ENCODE data around the gene PLD1. TPM values are rescaled to one million over a fixed set of nuclear protein-coding genes. Genes with fewer than 3 reads are reported as not detected.

Gene PLD1
- total and polyA plus RNA-seq, 10 of the 15 experiments (the other 5 are each of a cell fraction or from before 2014, with no cell fraction given) = 2.9 to 108 (median 3.6) TPM

DNA sequence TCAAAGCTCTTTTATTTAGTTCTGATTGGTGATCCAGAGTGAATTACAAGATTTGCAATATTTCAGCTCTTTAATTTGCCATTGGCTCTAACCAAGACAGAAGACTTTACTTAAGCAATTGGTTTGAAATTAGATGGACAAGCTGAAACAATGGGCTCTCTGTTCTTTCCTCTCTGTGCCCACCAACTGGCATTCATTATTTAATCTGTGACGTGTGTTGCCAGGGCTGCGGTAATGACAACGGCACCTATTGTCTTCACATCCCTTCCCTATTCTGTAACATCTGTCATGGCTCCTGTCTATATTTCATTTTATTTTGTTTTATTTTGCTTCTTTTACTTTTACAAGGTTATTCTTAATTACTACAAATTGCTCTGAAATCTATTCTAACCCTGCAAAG lies 33.9 kb downstream of the PLD1 start:
- RAD21 ChIA-PET (ENCODE audit: unreplicated experiment) = interaction anchor here (0.8 to 18.8 kb wide), 11 partner anchors 9 to 160 kb away, joined by 3 to 333 read pairs (median 7); partner anchors contain the start of gene PLD1
- FAIRE-seq = no peak
- H3K27me3 ChIP-seq (replicated peaks in 1 of 2; ENCODE audit: control insufficient read depth in 2 of 2, insufficient read depth in 2 of 2, low read length in 1 of 2) = no peaks in the 10 kb centered on the region
- in situ Hi-C loops (cut with MboI) = no loop called here
- no peak for DNase-seq (ENCODE audit: low read depth, low spot score)
- H3K9ac ChIP-seq (ENCODE audit: control insufficient read depth, insufficient read depth, low read length) = no peak overlapping the region
- H3K9me3 ChIP-seq (replicated peaks; ENCODE audit: control insufficient read depth, insufficient read depth, low read length) = no peaks in the 10 kb centered on the region
- POLR2A ChIA-PET = interaction anchor here (0.6 to 3.1 kb wide), 9 partner anchors 8 to 54 kb away, joined by 3 to 13 read pairs (median 3); no protein-coding TSS in a partner anchor
- no peak overlapping the region for H3K4me3 ChIP-seq
- no peak for ATAC-seq
- BruUV-seq (replicated peaks) = no TSS peak
- no peaks in the 10 kb centered on the region; the same call in 1 of the 2 replicates for H4K20me1 ChIP-seq (ENCODE audit: control insufficient read depth, insufficient read depth)
- WGBS (ENCODE audit: insufficient coverage, insufficient replicate concordance, low lambda C conversion rate, missing lambda C conversion rate) = 98% methylated on average over 3 of the region's 3 CpGs
- no peak overlapping the region for H2AFZ ChIP-seq (ENCODE audit: control insufficient read depth, low read depth, low read length)
- SMC1A ChIA-PET (ENCODE audit: uncharacterized antibody, unreplicated experiment) = interaction anchor here (0.5 to 10.7 kb wide), 22 partner anchors 8 to 162 kb away, joined by 3 to 187 read pairs (median 4); no protein-coding TSS in a partner anchor
- no peak for TF ChIP-seq ZSCAN29 (IDR thresholded peaks at IDR 0.05)
- no peak for TF ChIP-seq RCOR1 (conservative IDR thresholded peaks at IDR 0.05; ENCODE audit: low read depth, low read length)
- TF ChIP-seq MTA2 (IDR thresholded peaks at IDR 0.05; ENCODE audit: low read depth) = no peak
- no peak for TF ChIP-seq BACH1 (IDR thresholded peaks at IDR 0.05; ENCODE audit: borderline replicate concordance)
- no peak for TF ChIP-seq BCL11A (IDR thresholded peaks at IDR 0.05; ENCODE audit: low read depth, low read length)
- TF ChIP-seq NR2C1 (IDR thresholded peaks at IDR 0.05) = no peak
- TF ChIP-seq, protein P1, sequence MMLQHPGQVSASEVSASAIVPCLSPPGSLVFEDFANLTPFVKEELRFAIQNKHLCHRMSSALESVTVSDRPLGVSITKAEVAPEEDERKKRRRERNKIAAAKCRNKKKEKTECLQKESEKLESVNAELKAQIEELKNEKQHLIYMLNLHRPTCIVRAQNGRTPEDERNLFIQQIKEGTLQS (IDR thresholded peaks at IDR 0.05; ENCODE audit: borderline replicate concordance, extremely low read depth, low read depth, low read length) = no peak
- no peak for TF ChIP-seq STAT3 (IDR thresholded peaks at IDR 0.05; ENCODE audit: low read depth, low read length)
- TF ChIP-seq, protein P2, sequence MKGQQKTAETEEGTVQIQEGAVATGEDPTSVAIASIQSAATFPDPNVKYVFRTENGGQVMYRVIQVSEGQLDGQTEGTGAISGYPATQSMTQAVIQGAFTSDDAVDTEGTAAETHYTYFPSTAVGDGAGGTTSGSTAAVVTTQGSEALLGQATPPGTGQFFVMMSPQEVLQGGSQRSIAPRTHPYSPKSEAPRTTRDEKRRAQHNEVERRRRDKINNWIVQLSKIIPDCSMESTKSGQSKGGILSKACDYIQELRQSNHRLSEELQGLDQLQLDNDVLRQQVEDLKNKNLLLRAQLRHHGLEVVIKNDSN (IDR thresholded peaks at IDR 0.05; ENCODE audit: borderline replicate concordance, extremely low read length, insufficient read depth, low read depth, low read length) = no peak
- TF ChIP-seq FOXK2 (IDR thresholded peaks at IDR 0.05) = no peak
- TF ChIP-seq RAD21 (IDR thresholded peaks at IDR 0.05; ENCODE audit: insufficient read depth, low read depth, low read length) = no peak
- TF ChIP-seq HCFC1 (IDR thresholded peaks at IDR 0.05; ENCODE audit: low read length) = no peak
- TF ChIP-seq POU2F2 (IDR thresholded peaks at IDR 0.05; ENCODE audit: borderline replicate concordance, low read depth, low read length) = no peak
- no peak for TF ChIP-seq MYB (IDR thresholded peaks at IDR 0.05; ENCODE audit: borderline replicate concordance, low read depth, low read length)
- no peak for TF ChIP-seq ZNF207 (IDR thresholded peaks at IDR 0.05; ENCODE audit: borderline replicate concordance)
- TF ChIP-seq WRNIP1 (IDR thresholded peaks at IDR 0.05; ENCODE audit: borderline replicate concordance, low read depth, low read length) = no peak
- TF ChIP-seq CEBPB (IDR thresholded peaks at IDR 0.05; ENCODE audit: borderline replicate concordance in 1 of 2, low read depth in 2 of 2, low read length in 2 of 2) = no peak
- no peak for TF ChIP-seq PML (IDR thresholded peaks at IDR 0.05; ENCODE audit: low read length)
- no peak for TF ChIP-seq ZNF384 (IDR thresholded peaks at IDR 0.05; ENCODE audit: borderline replicate concordance, low read depth, low read length)
- no peak overlapping the region for H3K27ac ChIP-seq (ENCODE audit: control insufficient read depth, insufficient read depth)
- intact Hi-C loops (cut with micrococcal nuclease; ENCODE audit: unreplicated experiment) = no loop called here
- CTCF ChIA-PET = interaction anchor here (0.7 to 9.4 kb wide), 18 partner anchors 8 to 163 kb away, joined by 3 to 274 read pairs (median 6); no protein-coding TSS in a partner anchor
- no peaks in the 10 kb centered on the region for H3K36me3 ChIP-seq (ENCODE audit: control insufficient read depth in 2 of 2, insufficient read depth in 2 of 2, low read length in 1 of 2)
- no peaks in the 10 kb centered on the region; the same call in 1 of the 2 replicates for H3K79me2 ChIP-seq (ENCODE audit: control insufficient read depth, insufficient read depth, low read length)
- H3K4me1 ChIP-seq (ENCODE audit: control insufficient read depth, insufficient read depth, low read length) = no peaks in the 10 kb centered on the region
- H3K4me2 ChIP-seq (ENCODE audit: control insufficient read depth, insufficient read depth) = no peak overlapping the region

Measured in GM12878 (cell line).